Osteoblast (primary cell): ENCODE measurements around the gene ZNF618. TPM values are rescaled to one million over a fixed set of nuclear protein-coding genes. Genes with fewer than 3 reads are reported as not detected.

Source experiments
- DNase-seq: peaks from one replicate; pipeline ENCODE4 v3.0.0; 2011; ENCODE audit warnings: low spot score, mixed read lengths; ENCODE audit not compliant: insufficient read length; ENCODE audit errors: missing footprints
- H2AFZ ChIP-seq: 2 replicates; pipeline ENCODE4 v1.6.0; 2011; ENCODE audit warnings: mild to moderate bottlenecking, low read length
- H3K27ac ChIP-seq: 2 replicates; pipeline ENCODE4 v1.5.1; 2011; ENCODE audit warnings: mild to moderate bottlenecking, low read depth, low read length, moderate library complexity
- H3K27me3 ChIP-seq: 2 replicates; pipeline ENCODE4 v1.6.0; 2012; ENCODE audit warnings: mild to moderate bottlenecking, control low read depth, inconsistent platforms, low read length, moderate library complexity; ENCODE audit not compliant: insufficient read depth
- H3K36me3 ChIP-seq: 2 replicates; pipeline ENCODE4 v1.5.1; 2011; ENCODE audit warnings: mild to moderate bottlenecking, low read length, control low read depth, moderate library complexity; ENCODE audit not compliant: insufficient read depth
- H3K4me1 ChIP-seq: 2 replicates; pipeline ENCODE4 v1.5.1; 2011; ENCODE audit warnings: mild to moderate bottlenecking, low read length, control low read depth, moderate library complexity; ENCODE audit not compliant: insufficient read depth
- H3K4me2 ChIP-seq: 2 replicates; pipeline ENCODE4 v1.6.0; 2011; ENCODE audit warnings: mild to moderate bottlenecking, low read length; ENCODE audit not compliant: insufficient read depth
- H3K4me3 ChIP-seq: fragments of 200-600 bp; sonication (generic); 3 replicates; pipeline ENCODE4 v1.5.1; 2012; ENCODE audit warnings: mild to moderate bottlenecking, low read length, inconsistent platforms; ENCODE audit not compliant: insufficient read depth
- H3K79me2 ChIP-seq: 2 replicates; pipeline ENCODE4 v1.6.0; 2012; ENCODE audit warnings: mild to moderate bottlenecking, low read length, control low read depth, inconsistent platforms; ENCODE audit not compliant: insufficient read depth
- H3K9me3 ChIP-seq: 2 replicates; pipeline ENCODE4 v1.5.1; 2011; ENCODE audit warnings: low read depth, low read length, control low read depth
- H4K20me1 ChIP-seq: 2 replicates; pipeline ENCODE4 v1.6.0; 2012; ENCODE audit warnings: mild to moderate bottlenecking, low read length, control low read depth; ENCODE audit not compliant: insufficient read depth
- total RNA-seq: library from RNA; depleted of rRNA; stranded (reverse); fragments of >200 nt; gene quantifications from 2 replicates; pipeline ENCODE4 v1.2.3, GENCODE V29; 2012
- TF ChIP-seq, protein P1 (sequence below): IDR thresholded peaks from 2 replicates; pipeline ENCODE4 v1.5.1; 2011; ENCODE audit warnings: mild to moderate bottlenecking, low read depth, low read length, moderate library complexity; ENCODE audit errors: extremely low read depth

Gene ZNF618
- total RNA-seq, 1 donor: 10.1 TPM

DNA sequence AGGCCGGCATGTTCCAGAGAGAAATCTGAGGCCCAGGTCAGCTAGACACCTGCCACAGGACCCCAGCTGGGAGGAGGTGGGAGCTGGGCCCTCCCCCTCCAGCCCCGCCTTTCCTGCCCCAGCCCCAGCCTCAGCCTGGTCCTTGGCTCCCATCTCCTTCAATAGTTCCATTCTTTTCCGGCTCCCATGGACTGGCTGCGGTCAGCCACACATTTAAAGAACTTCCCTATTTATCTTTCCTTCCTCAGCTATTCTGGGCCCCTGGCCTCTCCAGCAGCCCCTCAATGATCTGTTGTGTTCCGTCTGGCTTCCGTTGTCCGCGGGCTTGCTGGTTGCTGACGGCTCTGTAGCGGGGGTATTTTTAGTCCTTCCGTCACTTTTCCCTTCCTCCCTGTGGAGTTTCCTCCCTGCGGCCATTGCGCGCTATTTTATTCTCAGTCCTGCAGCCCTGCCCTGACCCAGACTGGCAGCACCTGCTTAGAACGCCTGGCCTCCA is 128.2 kb downstream of the ZNF618 start:
- Histone ChIP-seq H4K20me1 (peaks cover 18% of the 10 kb centered on the region), H3K79me2 (no peaks in the 10 kb centered on the region), H3K27ac (no peak overlapping the region), H3K4me1 (peaks cover 14% of the 10 kb centered on the region), H3K27me3 (no peaks in the 10 kb centered on the region), H3K4me2 (no peak overlapping the region), H3K36me3 (peaks cover 34% of the 10 kb centered on the region), H3K4me3 (no peak overlapping the region), H3K9me3 (no peaks in the 10 kb centered on the region), H2AFZ (no peak overlapping the region)
- TF ChIP-seq, protein P1, sequence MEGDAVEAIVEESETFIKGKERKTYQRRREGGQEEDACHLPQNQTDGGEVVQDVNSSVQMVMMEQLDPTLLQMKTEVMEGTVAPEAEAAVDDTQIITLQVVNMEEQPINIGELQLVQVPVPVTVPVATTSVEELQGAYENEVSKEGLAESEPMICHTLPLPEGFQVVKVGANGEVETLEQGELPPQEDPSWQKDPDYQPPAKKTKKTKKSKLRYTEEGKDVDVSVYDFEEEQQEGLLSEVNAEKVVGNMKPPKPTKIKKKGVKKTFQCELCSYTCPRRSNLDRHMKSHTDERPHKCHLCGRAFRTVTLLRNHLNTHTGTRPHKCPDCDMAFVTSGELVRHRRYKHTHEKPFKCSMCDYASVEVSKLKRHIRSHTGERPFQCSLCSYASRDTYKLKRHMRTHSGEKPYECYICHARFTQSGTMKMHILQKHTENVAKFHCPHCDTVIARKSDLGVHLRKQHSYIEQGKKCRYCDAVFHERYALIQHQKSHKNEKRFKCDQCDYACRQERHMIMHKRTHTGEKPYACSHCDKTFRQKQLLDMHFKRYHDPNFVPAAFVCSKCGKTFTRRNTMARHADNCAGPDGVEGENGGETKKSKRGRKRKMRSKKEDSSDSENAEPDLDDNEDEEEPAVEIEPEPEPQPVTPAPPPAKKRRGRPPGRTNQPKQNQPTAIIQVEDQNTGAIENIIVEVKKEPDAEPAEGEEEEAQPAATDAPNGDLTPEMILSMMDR: no peak
- no peak for DNase-seq

- DNase-seq: no peak
- H3K36me3 ChIP-seq: peaks cover 41% of the 10 kb centered on the region
- H3K4me2 ChIP-seq: no peak overlapping the region
- no peaks in the 10 kb centered on the region for H3K9me3 ChIP-seq
- H3K79me2 ChIP-seq: no peaks in the 10 kb centered on the region
- no peak overlapping the region for H3K4me3 ChIP-seq
- no peak overlapping the region for H2AFZ ChIP-seq
- H3K27me3 ChIP-seq: no peaks in the 10 kb centered on the region
- peaks cover 8% of the 10 kb centered on the region for H4K20me1 ChIP-seq
- peaks cover 1% of the 10 kb centered on the region for H3K4me1 ChIP-seq
- no peak overlapping the region for H3K27ac ChIP-seq
- TF ChIP-seq, protein P1: no peak
Observed at GRCh38 chr9:114005371-114006154, 129.5 kb downstream of the ZNF618 start.

GRCh38 chr9:114006155-114006550 is 130.0 kb downstream of the ZNF618 start:
- Histone ChIP-seq H3K9me3 (no peaks in the 10 kb centered on the region), H3K36me3 (peaks cover 46% of the 10 kb centered on the region), H3K4me2 (no peak overlapping the region), H3K4me1 (no peaks in the 10 kb centered on the region), H3K79me2 (no peaks in the 10 kb centered on the region), H3K27ac (no peak overlapping the region), H4K20me1 (peaks cover 6% of the 10 kb centered on the region), H3K27me3 (no peaks in the 10 kb centered on the region), H2AFZ (no peak overlapping the region), H3K4me3 (no peak overlapping the region)
- DNase-seq: no peak
- TF ChIP-seq, protein P1: no peak

DNA sequence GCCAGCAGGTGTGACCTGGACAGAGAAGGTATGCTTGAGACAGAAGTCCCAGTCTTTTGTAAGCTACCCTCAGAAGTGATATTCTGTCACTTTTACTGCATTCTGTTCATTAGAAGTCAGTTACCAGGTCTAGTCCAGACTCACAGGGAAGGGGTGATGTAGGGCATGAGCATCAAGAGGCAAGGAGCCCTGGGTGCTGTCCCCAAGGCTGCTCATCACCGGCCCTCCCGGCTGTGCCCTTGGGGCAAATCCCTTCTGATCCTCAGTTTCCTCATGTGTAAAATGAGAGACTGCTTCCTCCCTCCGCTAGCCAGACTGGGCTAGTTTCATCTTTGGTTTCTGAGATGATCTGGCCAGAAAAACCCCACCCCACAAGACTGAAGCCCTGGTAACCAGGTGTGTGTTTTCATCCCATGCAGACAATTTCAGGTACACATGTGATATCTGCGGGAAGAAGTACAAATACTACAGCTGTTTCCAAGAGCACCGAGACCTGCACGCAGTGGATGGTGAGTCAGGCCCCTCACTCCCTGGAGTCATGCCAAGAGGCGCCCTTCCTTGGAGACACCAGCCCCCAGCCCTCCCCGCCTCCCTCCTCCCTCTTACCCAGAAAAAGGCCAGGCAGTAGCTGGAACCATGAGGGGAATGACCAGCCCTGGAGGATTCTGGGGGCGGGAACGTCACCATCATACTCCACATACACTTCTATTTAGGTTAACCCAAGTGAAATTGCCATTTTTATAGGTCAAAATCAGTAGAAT is 131.0 kb downstream of the ZNF618 start:
- Histone ChIP-seq H3K9me3 (no peaks in the 10 kb centered on the region), H3K36me3 (peaks cover 46% of the 10 kb centered on the region), H3K4me2 (no peak overlapping the region), H3K27ac (no peak overlapping the region), H3K27me3 (no peaks in the 10 kb centered on the region), H3K4me1 (no peaks in the 10 kb centered on the region), H2AFZ (no peak overlapping the region), H3K4me3 (no peak overlapping the region), H4K20me1 (peaks cover 3% of the 10 kb centered on the region), H3K79me2 (no peaks in the 10 kb centered on the region)
- DNase-seq: no peak
- TF ChIP-seq, protein P1: no peak
